Suprapubic skin (tissue), 4 donors: ENCODE measurements around the gene AGAP9. TPM values are rescaled to one million over a fixed set of nuclear protein-coding genes. Genes with fewer than 3 reads are reported as not detected.
"Not testable (repeated sequence)": the region's sequence is repeated elsewhere in the genome, so short reads cannot be mapped to it uniquely, and the experiment has no call there.

Experiments
- DNase-seq, 2 donors: peaks; one replicate each; pipeline ENCODE4 v3.0.0-alpha.2; 2019; ENCODE audit warnings: low spot score in 2 of 2
- H3K27ac ChIP-seq: fragments of 200-600 bp; sonication (generic); one replicate; pipeline ENCODE4 v1.5.1; 2019
- H3K27me3 ChIP-seq: fragments of 200-600 bp; sonication (generic); one replicate; pipeline ENCODE4 v1.5.1; 2019
- H3K36me3 ChIP-seq: fragments of 200-600 bp; sonication (generic); one replicate; pipeline ENCODE4 v1.5.1; 2019
- H3K4me1 ChIP-seq: fragments of 200-600 bp; sonication (generic); one replicate; pipeline ENCODE4 v1.5.1; 2019
- H3K4me3 ChIP-seq: fragments of 200-600 bp; sonication (generic); one replicate; pipeline ENCODE4 v1.5.1; 2019; ENCODE audit warnings: mild to moderate bottlenecking
- H3K9me3 ChIP-seq: fragments of 200-600 bp; sonication (generic); one replicate; pipeline ENCODE4 v1.5.1; 2019
- CTCF ChIP-seq, 2 donors: fragments of 200-600 bp in 1 of 2; fragments of 450-650 bp in 1 of 2; sonication (generic) in 1 of 2; IDR thresholded peaks; one replicate each; pipeline ENCODE4 v1.5.1; 2016 to 2019; ENCODE audit warnings: antibody characterized with exemption in 2 of 2, mild to moderate bottlenecking in 1 of 2, moderate library complexity in 1 of 2
- EP300 ChIP-seq: sonication (generic); formaldehyde crosslinking; IDR thresholded peaks from one replicate; pipeline ENCODE4 v1.6.1; 2017; ENCODE audit warnings: antibody characterized with exemption
- POLR2A ChIP-seq, 2 donors: fragments of 450-650 bp; IDR thresholded peaks; one replicate each; pipeline ENCODE4 v1.6.1; 2017; ENCODE audit warnings: antibody characterized with exemption in 2 of 2, mild to moderate bottlenecking in 2 of 2, moderate library complexity in 2 of 2
- POLR2AphosphoS5 ChIP-seq, 3 donors: sonication (generic); formaldehyde crosslinking; IDR thresholded peaks; one replicate each; pipeline ENCODE4 v1.6.1; 2017; ENCODE audit warnings: antibody characterized with exemption in 3 of 3
- WGBS: methylation state at CpG from one replicate; pipeline ENCODE4 v1.1.5; 2018; 5-methylcytosine and 5-hydroxymethylcytosine counted together
- total RNA-seq, 4 donors: library from RNA; depleted of rRNA; stranded (reverse); fragments of >200 nt; gene quantifications; one replicate each; pipeline ENCODE4 v1.1.0, GENCODE V29; 2016

AGAP9 gene
- total RNA-seq, 4 donors from 2014 or later = 2.7 to 55.4 (median 11.0) TPM

- no peaks in the 10 kb centered on the region for H3K9me3 ChIP-seq
- no peaks in the 10 kb centered on the region for H3K4me1 ChIP-seq
- no peak overlapping the region for H3K27ac ChIP-seq
- TF ChIP-seq POLR2A (IDR thresholded peaks at IDR 0.05) (no peak), EP300 (no peak), POLR2AphosphoS5 (IDR thresholded peaks at IDR 0.05) (no peak), CTCF (IDR thresholded peaks at IDR 0.05) (no peak)
- WGBS = 92% methylated on average over 6 of the region's 8 CpGs
- peak; percentile 56 to 57 for DNase-seq
- no peaks in the 10 kb centered on the region for H3K36me3 ChIP-seq
- no peak overlapping the region for H3K4me3 ChIP-seq
- H3K27me3 ChIP-seq = peaks cover 3% of the 10 kb centered on the region
These were observed 67.2 kb downstream of the AGAP9 start for GRCh38 chr10:47456079-47456785.

- not testable (repeated sequence) for H3K4me3 ChIP-seq, H3K27me3 ChIP-seq, H3K27ac ChIP-seq, H3K9me3 ChIP-seq, H3K4me1 ChIP-seq, H3K36me3 ChIP-seq
- WGBS = 84% methylated on average over 9 of the region's 9 CpGs
- peak in 1 of 2 donors; percentile 47 for DNase-seq
These were observed 67.9 kb downstream of the AGAP9 start for GRCh38 chr10:47455350-47456078.

- Histone ChIP-seq H3K9me3 (no peaks in the 10 kb centered on the region), H3K4me1 (no peaks in the 10 kb centered on the region), H3K27ac (no peak overlapping the region), H3K27me3 (peaks cover 3% of the 10 kb centered on the region), H3K4me3 (no peak overlapping the region), H3K36me3 (no peaks in the 10 kb centered on the region)
- TF ChIP-seq POLR2A (IDR thresholded peaks at IDR 0.05) (no peak), POLR2AphosphoS5 (IDR thresholded peaks at IDR 0.05) (no peak), CTCF (IDR thresholded peaks at IDR 0.05) (no peak), EP300 (no peak)
- no peak for DNase-seq
- WGBS = 86% methylated on average over 3 of the region's 3 CpGs
These were observed 68.7 kb downstream of the AGAP9 start for GRCh38 chr10:47454780-47455058.

GRCh38 chr10:47454008-47454779 lies 69.2 kb downstream of the AGAP9 start:
- Histone ChIP-seq H3K4me3 (no peak overlapping the region), H3K27me3 (peaks cover 3% of the 10 kb centered on the region), H3K36me3 (no peaks in the 10 kb centered on the region), H3K9me3 (no peaks in the 10 kb centered on the region), H3K4me1 (no peaks in the 10 kb centered on the region), H3K27ac (no peak overlapping the region)
- WGBS = 86% methylated on average over 6 of the region's 10 CpGs
- no peak for TF ChIP-seq POLR2AphosphoS5 (IDR thresholded peaks at IDR 0.05)
- TF ChIP-seq POLR2A (IDR thresholded peaks at IDR 0.05) = no peak
- TF ChIP-seq CTCF (IDR thresholded peaks at IDR 0.05) = no peak
- TF ChIP-seq EP300 = no peak
- DNase-seq = peak in 1 of 2 donors; percentile 58

- Histone ChIP-seq H3K36me3 (no peaks in the 10 kb centered on the region), H3K9me3 (no peaks in the 10 kb centered on the region), H3K4me1 (no peaks in the 10 kb centered on the region), H3K4me3 (no peak overlapping the region), H3K27me3 (peaks cover 3% of the 10 kb centered on the region), H3K27ac (no peak overlapping the region)
- no peak for DNase-seq
- 74% methylated on average over 6 of the region's 7 CpGs for whole genome bisulfite sequencing
- TF ChIP-seq EP300 = no peak
These were observed 70.1 kb downstream of the AGAP9 start for GRCh38 chr10:47453141-47454007.
